NK-92 (cell line): ENCODE measurements around the gene CXCL12.

Experiments
- DNase-seq: peaks from one replicate; lab custom pipeline; 2025; ENCODE audit not compliant: unreplicated experiment; lab: John Stamatoyannopoulos, UW

CXCL12 gene

DNA sequence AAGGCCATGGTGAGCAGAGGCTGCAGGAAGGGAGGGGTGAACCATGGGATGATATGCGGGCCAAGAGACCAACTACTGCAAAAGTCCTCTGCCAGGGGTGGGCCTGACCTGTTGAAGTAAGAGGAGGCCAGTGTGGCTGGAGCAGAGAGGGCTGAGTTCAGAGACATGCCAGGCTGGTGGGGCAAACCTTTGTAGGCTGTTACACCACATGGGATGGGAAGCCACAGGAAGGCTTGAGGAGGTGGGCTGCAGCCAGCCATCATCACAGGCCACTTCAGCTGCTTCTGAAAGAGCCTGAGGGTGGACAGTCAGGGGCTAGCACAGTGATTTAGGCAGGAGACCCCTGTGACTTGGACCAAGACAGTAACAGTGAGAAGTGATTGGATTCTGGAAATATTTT, 20.3 kb downstream of the CXCL12 start:
- DNase-seq = no peak

DNA sequence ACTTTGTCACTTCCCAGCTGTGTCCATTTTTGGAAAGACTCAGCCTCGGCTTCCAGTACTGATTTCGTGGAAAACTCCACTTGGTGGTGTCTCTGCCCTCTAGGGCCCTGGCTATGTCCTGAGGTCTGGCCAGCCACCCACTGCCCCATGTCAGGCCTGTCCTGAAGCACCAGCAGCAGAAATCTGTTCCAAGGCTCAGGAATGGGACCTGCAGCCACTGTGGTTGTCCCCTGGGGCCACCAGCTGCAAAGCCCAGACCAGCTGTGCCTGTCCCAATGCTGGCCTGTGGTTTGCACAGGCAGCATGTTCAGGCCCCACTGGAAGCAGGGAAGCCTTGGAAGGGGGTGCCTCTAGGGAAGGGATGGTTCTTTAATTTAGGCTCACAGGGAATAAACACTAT, 21.2 kb downstream of the CXCL12 start:
- no peak for DNase-seq

- DNase-seq = no peak
These were observed 21.8 kb downstream of the CXCL12 start for GRCh38 chr10:44362866-44363711.

DNA sequence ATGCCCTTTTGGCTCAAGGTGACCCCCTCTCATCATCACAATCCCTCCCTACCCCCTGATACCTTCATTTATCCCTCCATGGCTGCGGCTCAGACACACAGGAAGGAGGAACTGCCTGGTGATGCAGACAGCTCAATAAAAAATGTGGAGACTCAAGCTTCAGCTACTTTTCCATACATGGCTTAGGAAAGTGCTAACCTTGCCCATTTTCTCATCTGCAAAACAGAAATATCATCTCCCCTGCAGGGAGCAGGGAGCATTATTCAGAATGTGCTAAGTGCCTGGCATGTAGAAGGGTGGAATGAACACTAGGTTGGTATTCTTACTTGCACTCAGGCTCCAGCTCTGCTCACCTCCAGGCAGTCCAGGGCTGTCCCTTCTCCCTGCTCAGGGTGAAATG, 23.8 kb downstream of the CXCL12 start:
- no peak for DNase-seq

DNA sequence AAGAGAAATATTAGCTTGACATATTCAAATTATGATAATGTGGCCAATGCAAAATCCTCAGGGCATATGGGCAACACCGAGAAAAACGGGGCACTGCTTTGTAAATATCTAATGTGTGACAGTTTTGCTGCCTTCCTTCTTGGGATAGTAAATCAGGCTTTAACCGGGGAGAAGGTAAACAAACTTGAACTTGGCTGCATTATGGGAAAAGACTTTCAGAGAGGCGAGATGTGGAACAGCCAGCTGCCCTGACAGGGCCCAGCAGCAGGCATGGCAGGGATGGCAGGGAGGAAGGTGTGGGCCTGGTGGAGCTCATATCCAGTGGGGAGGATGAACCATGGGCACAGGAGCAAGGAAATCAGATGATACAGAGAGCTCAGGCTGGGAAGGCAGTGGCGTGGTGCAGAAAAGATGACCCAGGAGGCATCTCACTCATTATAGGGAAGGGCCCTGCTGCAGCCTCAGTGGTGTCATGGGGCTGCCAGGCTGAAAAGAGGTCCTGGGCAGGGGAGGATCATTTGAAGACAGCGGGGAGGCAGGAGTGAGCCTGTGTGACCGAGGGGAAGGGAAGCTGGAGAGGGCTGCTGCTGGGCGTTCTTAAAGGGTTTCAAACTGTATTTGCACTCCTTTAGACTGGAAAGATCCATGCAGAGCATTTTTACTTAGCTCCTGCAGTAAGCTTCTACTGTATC, 26.7 kb downstream of the CXCL12 start:
- DNase-seq = no peak

GRCh38 chr10:44357023-44357540, 27.8 kb downstream of the CXCL12 start:
- no peak for DNase-seq

DNA sequence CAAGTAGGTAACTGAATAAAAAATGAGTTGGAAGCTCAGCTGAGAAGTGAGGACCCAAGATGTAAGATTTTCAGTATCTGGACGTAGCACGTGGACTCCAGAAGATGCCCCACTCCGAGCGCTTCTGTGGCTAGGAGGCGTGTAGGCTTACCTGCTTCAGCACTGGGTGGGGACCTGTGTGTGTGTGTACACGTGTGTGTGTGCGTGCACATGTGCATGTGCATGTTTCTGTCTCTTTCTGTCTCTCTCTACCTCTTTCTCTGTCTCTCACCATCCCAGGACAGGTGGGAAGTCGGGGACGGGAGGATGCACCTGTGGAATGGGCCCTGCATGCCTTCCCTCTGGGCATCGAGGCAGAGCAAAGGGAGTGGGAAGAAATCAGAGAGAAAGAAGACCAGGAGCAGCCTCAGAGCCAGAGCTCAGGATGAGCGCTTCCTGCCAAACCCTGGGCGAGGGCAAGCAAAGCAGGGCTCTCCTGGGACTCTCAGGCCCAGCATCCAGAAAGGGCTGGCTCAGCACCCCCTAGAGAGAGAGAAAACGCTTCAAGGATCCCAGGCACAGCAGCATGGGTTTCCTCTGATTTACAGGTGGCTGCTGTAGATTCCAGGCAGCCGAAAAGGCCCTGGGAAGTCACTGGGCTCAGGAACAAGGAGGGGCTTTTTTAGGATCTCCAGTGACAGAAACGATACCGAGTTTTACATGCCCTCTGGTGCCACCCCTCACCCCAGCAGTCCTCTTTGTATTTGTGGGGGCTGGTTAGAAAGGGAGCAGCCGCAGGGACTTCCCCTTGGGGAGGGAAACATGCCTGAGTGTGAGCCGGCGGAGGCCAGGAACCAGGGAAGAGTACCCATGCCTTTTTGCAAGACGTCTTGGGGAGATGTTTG, 28.5 kb downstream of the CXCL12 start:
- DNase-seq = no peak

DNA sequence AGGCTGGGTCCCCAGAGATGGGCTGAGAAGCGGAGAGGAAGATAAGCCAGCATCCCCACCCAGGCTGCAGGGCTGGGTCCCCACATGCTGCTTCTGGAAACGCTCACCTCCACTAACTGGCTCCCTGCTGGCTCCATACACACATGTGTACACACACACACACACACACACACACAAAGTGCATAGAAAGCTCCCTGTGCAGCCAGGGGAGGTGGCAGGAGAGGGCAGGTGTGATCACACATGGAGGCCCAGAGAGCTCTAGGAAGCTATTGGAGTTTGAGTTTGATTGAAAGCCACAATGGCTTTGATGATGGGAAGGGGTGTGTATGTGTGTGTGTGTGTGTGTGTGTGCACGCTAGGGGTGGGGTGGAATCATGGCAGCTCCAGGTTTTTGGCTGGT, 29.3 kb downstream of the CXCL12 start:
- DNase-seq = no peak

DNA sequence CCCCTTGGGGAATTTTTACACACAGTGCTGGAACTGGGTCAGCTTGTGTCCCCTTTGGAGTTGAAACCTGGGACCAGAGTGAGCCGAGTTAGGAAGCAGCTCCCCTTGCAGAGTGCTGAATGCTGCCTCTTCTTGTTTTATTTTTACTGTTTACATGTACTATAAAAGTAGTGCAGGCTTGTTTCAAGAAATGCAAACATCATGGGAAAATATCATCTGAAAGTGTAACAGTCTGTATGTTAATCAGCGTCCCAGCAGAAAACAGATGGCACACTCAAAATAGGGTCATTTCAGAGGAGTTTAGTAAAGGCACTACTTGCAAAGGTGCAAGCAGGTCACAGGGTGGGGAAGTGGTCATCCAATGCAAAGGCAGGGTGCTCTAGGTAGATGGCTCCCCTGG, 30.1 kb downstream of the CXCL12 start:
- DNase-seq = no peak

DNA sequence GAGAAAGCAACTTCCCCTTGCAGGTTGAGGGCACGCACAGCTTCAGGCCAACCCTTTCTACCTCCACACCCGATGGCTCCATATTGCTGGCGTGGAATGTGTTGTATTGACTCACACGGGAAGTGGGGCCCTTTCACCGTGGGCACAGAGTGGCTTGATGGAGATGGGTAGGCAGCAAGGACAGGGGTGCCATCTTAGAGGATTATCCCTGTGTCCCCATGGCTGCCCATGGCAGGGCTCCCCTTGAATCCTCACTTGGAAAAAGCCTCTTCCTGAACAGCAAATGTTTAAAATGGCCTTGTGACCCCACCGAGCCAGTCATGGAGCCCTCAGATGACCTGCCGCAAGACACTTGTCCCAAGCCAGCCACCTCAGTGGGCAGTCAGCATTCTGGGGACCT, 31.2 kb downstream of the CXCL12 start:
- no peak for DNase-seq

DNA sequence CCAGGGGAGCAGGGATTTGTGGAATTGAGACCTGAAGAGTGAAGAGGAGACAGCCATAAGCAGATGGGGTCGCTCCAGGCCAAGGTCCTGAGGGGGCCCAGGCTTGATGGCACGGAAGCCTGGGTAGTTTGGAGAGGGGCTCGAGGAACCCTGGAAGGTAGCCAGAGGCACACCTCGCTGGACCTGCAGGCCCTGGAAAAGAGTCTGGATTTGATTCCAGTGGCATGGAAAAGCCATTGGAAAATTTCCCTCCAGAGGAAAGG, 31.8 kb downstream of the CXCL12 start:
- no peak for DNase-seq

DNA sequence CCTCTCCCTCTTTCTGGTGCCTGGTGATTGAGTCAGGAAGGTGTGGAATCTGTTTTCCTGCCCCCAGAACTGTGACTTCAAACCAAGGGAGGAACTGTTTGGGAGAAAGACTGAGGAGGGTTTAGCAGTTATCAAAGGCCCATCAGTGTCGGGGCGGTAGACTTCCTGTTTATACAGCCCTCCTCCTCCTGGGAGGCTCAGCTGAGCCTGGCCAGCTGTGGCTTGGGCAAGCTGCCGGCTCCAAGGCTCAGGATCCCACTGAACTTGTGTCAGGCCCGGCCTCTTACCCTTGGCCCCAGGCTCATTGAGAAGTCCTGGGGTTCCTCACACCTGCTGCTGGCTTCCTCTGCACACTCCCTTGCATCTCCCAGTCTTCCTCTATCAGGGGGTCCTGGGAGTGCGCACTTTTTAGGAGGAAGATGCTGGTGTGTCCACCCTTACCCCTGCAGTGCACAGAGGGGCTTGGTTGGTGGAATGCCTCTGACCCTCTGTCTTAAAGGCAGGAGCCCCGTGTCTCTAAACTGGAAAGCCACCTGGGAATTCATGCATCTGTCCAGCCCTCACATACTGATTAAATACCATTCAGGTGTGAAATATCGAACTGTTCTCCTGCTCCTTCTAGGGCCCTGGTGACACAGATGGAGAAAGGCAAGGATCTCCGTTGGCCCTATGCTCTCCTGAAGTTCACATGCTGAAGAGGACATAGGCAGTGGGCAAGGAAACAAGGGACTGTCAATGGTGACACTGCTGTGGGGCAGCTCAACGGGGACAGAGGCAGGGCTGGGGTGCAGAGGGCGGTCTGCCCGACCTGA, 32.4 kb downstream of the CXCL12 start:
- DNase-seq = no peak

GRCh38 chr10:44348496-44348895, 36.4 kb downstream of the CXCL12 start:
- no peak for DNase-seq

- no peak for DNase-seq
These were observed 37.1 kb downstream of the CXCL12 start for GRCh38 chr10:44347609-44348400.

GRCh38 chr10:44344727-44345126, 40.2 kb downstream of the CXCL12 start:
- DNase-seq = no peak

DNA sequence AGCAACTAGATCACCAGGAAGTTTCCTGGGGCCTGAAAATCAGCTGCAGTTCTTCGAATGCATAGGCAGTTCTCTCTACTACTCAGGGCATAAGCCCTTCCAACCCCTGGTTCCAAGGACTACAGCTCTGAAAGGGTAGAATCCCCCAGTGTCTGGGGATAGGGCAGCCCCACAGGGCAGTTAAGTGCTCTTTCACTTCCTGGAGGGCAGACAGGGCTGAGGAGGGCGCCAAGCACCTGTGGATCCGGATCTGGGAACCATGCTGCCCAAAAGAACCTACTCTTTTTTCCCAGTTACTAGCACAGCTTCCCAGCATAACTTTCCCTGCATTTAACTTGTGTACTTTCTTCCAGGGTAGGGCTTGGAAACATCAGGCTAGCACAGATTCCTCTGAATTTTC, 41.1 kb downstream of the CXCL12 start:
- DNase-seq = no peak

DNA sequence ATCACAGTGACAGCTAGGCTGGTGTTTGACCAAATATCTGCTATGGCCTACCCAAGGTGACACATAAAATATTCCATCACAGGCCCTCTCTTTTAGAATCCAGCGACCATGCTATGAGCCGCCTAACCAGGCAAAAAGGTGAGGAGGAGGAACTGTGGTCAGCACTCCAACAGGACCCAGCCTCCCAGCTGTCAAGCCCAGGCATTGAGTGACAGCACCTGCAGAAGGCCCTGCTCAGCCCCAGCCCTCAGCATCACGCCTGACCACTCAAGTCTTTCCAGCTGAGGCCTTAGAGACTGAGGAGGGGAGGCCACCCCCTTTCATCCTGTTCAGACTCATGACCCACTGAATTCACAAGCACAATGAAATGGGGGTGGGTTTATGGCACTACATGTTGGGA, 43.0 kb downstream of the CXCL12 start:
- DNase-seq = no peak

DNA sequence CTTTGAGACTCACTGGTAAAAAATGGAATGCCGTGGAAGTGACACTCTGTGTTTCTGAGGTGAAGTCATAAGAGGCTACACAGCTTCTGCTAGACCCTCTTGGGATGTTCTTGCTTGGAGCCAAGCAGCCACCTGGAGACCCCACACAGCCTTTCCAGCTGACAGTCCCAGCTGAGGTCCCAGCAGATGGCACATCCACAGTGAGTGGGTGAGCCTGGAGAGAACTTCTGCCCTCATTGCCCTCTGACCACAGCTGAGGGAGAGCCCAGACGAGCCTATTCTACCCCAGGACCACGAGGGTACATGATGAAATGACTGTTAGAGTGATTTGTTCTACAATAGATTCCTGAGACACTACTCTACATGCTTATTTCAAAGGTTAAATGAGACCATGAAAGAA, 44.3 kb downstream of the CXCL12 start:
- no peak for DNase-seq

GRCh38 chr10:44339218-44339617, 45.7 kb downstream of the CXCL12 start:
- no peak for DNase-seq

DNA sequence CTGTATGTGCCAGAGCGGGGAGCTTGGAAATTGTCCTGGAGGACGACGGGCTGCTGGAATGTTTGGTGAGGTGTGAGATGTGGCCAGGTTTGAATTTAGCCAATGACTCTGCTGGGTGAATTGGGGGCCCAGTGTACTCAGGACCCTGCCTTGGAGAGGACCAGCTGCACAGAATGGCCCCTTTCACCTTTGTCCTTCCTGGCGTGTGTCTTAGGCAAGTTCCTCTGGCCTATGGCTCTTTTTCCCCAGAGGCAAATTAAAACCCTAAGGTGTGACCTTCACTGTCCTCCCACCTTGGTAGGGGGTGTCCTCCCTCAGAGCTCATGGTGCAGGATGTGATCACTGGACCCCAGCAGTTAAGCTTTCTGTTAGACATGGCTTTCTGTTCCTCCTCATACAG, 47.8 kb downstream of the CXCL12 start:
- DNase-seq = no peak
